ENCODE data around the gene FBXW10.
A peak's percentile ranks its signal among the peaks of the same experiment; 100 is the strongest.
"Not testable (repeated sequence)": the region's sequence is repeated elsewhere in the genome, so short reads cannot be mapped to it uniquely, and the experiment has no call there.

The FBXW10 gene

GRCh38 chr17:18743699-18744421 lies at the start of gene FBXW10:
Gene FBXW10, plus strand, starts transcription at chr17:18744054. Its CDS starts 191 bp downstream, at chr17:18744245.
- not testable (repeated sequence) for DNase-seq (ENCODE audit: extremely low read depth in 1 of 2, low read depth in 1 of 2)

DNA sequence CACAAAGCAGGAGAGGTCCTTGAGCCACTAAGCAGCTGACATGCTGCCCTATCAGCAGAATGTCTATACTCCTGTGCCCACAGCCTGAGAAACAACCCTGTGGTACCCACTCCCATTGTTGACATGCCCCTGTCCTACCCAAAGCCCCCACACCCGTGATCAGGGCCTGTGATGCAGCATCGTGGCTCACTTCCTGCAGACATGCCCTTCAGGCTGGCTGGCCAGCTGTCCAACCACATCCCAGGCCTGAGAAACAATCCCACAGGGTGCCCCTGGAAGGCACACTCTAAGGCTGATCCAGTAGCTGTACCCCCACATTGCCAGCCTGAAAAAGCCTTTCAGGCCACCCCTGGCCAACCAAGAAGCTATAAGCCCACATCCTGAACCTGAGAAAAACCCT lies 48.7 kb upstream of the FBXW10 start:
- not testable (repeated sequence) for DNase-seq (ENCODE audit: extremely low read depth in 1 of 2, low read depth in 1 of 2)

GRCh38 chr17:18698473-18699103 lies 45.3 kb upstream of the FBXW10 start:
- DNase-seq (ENCODE audit: extremely low read depth in 1 of 2, low read depth in 1 of 2) = not testable (repeated sequence)

DNA sequence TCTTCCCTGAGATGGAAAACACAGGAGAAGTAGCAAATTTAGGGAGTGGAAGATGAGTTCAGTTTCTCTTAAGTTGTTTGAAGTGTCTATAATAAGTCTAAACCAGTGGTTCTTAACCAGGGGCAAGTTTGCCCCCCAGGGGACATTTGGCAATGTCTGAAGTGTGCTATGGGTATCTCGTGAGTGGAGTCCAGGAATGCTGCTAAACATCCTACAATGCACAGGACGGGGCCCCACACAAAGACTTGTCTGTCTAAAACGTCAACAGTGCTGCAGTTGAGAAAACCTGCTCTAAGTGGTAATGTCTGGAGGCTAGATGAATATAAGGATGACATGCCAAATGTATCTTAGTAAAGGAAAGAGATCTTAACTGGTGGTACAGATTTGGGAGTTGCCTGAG lies 37.9 kb upstream of the FBXW10 start:
- not testable (repeated sequence) for DNase-seq (ENCODE audit: extremely low read depth in 1 of 2, low read depth in 1 of 2)

DNA sequence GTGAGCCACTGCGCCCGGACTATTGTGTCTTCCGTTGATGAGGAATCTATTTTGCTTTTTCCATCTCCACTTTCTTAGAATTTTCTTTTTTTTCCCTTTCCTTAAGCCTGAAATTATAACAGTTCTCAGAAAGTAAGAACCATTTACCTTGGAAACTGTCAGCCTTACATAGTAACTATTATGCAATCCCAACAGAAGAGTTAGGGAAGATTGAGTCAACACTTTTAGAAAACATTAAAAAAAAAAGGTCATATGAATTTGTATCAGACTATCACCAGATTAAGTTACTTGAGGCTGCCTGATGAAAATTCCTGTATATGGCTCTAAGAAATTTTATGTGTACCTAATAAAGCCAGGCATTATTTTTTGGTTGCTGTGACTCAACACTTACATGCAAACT lies 35.6 kb upstream of the FBXW10 start:
- DNase-seq (ENCODE audit: extremely low read depth in 1 of 2, low read depth in 1 of 2) = not testable (repeated sequence)

GRCh38 chr17:18712354-18712999 lies 31.4 kb upstream of the FBXW10 start:
- peak; percentile 21 to 49 for DNase-seq (ENCODE audit: extremely low read depth in 1 of 2, low read depth in 1 of 2)

- not testable (repeated sequence) for DNase-seq (ENCODE audit: extremely low read depth in 1 of 2, low read depth in 1 of 2)
Measured at GRCh38 chr17:18718643-18719427, 25.0 kb upstream of the FBXW10 start.

GRCh38 chr17:18719428-18720110 lies 24.3 kb upstream of the FBXW10 start:
- not testable (repeated sequence) for DNase-seq (ENCODE audit: extremely low read depth in 1 of 2, low read depth in 1 of 2)

GRCh38 chr17:18721775-18722547 lies 21.9 kb upstream of the FBXW10 start:
- DNase-seq (ENCODE audit: extremely low read depth in 1 of 2, low read depth in 1 of 2) = not testable (repeated sequence)

- DNase-seq (ENCODE audit: extremely low read depth in 1 of 2, low read depth in 1 of 2) = not testable (repeated sequence)
Measured at GRCh38 chr17:18722612-18723011, 21.2 kb upstream of the FBXW10 start.

- DNase-seq (ENCODE audit: extremely low read depth in 1 of 2, low read depth in 1 of 2) = not testable (repeated sequence)
Measured at GRCh38 chr17:18723509-18723908, 20.3 kb upstream of the FBXW10 start.

GRCh38 chr17:18732438-18732837 lies 11.4 kb upstream of the FBXW10 start:
- not testable (repeated sequence) for DNase-seq (ENCODE audit: extremely low read depth in 1 of 2, low read depth in 1 of 2)

DNA sequence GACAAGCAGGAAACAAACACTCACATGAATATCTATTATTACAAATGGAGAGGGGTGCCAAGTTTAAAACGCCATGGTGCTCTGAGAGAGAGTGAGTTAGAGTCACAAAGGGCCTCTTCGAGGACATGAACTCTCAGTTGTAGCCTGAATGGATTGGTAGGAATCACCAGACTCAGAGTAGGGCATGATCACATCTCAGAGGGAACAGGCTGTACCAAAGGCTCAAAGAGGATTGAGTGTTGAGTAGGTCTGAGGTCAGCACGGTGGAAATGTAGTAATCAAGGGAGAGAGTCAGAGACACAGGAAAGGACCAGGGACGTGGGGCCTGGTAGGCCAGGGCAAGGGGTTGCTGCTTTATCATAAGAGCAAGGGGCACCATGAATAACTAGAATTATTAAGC lies 10.5 kb upstream of the FBXW10 start:
- DNase-seq (ENCODE audit: extremely low read depth in 1 of 2, low read depth in 1 of 2) = not testable (repeated sequence)

- not testable (repeated sequence) for DNase-seq (ENCODE audit: extremely low read depth in 1 of 2, low read depth in 1 of 2)
Measured at GRCh38 chr17:18739616-18740391, 4.0 kb upstream of the FBXW10 start.

- DNase-seq (ENCODE audit: extremely low read depth in 1 of 2, low read depth in 1 of 2) = not testable (repeated sequence)
Measured at GRCh38 chr17:18741228-18741627, 2.6 kb upstream of the FBXW10 start.

DNA sequence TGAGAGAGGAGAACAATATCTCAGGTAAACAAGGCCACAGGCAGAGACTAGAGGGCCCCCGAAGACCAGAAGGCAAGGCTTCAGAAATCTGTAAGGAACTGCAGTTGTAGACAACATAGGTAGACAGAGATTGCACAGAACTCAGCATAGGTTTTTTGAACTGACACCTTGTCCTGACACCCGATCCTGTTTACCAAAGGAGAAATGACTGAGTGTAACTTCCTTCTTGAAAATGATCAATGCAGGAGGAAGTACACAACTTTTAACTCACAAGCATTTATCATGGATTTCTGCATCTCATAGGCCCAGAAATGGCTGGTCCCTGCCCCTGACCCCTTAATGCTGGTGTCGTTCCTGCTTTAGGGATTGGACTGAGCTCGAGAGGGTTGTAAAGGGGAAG lies 872 bp downstream of the FBXW10 start:
- not testable (repeated sequence) for DNase-seq (ENCODE audit: extremely low read depth in 1 of 2, low read depth in 1 of 2)

- not testable (repeated sequence) for DNase-seq (ENCODE audit: extremely low read depth in 1 of 2, low read depth in 1 of 2)
Measured at GRCh38 chr17:18746551-18746950, 2.7 kb downstream of the FBXW10 start.

GRCh38 chr17:18747501-18747900 lies 3.6 kb downstream of the FBXW10 start:
- DNase-seq (ENCODE audit: extremely low read depth in 1 of 2, low read depth in 1 of 2) = not testable (repeated sequence)

DNA sequence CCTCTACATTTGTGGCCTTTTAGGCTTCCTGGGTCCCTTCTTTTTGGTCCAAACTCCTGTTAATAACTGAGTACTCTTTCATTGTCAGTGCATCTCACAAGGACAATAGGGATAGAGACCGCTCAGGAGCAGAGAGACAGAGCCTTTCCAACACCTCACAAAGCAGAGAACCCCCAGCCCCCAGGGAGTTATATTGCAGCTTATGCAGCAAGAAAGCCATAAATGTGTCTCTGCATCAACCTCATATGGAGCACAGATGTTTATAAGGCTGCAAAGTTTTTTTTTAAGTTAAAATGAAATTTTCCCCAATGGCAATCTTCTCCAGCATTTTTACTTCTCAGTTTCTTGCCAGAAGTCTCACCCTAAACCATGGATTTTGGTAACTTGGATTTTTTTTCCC lies 6.4 kb downstream of the FBXW10 start:
- DNase-seq (ENCODE audit: extremely low read depth in 1 of 2, low read depth in 1 of 2) = not testable (repeated sequence)
